Measurements from ENCODE around the gene KPNB1. TPM values are rescaled to one million over a fixed set of nuclear protein-coding genes. Genes with fewer than 3 reads are reported as not detected.

The KPNB1 gene
- total RNA-seq, 1 experiment from 2014 or later: 742 TPM

DNA sequence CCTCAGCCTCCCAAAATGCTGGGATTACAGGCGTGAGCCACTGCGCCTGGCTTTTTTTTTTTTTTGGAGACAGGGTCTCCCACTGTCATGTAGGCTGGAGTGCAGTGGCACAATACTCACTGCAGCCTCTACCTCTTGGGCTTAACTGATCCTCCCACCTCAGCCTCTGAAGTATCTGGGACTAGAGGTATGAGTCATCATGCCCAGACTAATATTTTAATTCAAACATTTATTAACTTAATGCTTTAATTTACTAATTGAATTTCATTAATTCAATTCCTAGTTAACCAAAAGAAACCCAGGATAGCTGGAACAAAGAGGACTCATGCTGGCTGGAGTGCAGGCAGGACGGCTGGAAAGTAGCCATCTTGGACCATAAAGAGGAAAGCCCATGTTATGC, 14.0 kb upstream of the KPNB1 start:
- no CpG with 5 or more reads among the region's 3 CpGs for WGBS (ENCODE audit: extremely low coverage, insufficient read length, low lambda C conversion rate)
- no peaks in the 10 kb centered on the region for H3K79me2 ChIP-seq (ENCODE audit: insufficient read depth, low read length)
- H3K4me1 ChIP-seq (ENCODE audit: insufficient read depth, low read length): no peaks in the 10 kb centered on the region
- no peak overlapping the region for H3K27ac ChIP-seq (ENCODE audit: insufficient read length, low read depth, low read length)
- no peaks in the 10 kb centered on the region for H3K79me1 ChIP-seq (ENCODE audit: insufficient read depth, low read depth, low read length, poor library complexity, severe bottlenecking)
- no peaks in the 10 kb centered on the region for H3K27me3 Mint-ChIP-seq (ENCODE audit: low read depth)
- DNase-seq: no peak
- H2BK15ac ChIP-seq (ENCODE audit: low read depth, low read length): no peak overlapping the region
- no peak overlapping the region for H2AFZ ChIP-seq (ENCODE audit: low read length)
- H3K36me3 Mint-ChIP-seq (ENCODE audit: insufficient read depth in 1 of 3, low read depth in 3 of 3): peaks cover 2 to 24% (median 9%) of the 10 kb centered on the region in 3 experiments; a peak in 5 of 7 replicates
- no peak overlapping the region for H3K4ac ChIP-seq (ENCODE audit: low read depth, low read length)
- H3T11ph ChIP-seq (ENCODE audit: low read length): no peak overlapping the region
- no peak overlapping the region for H2BK5ac ChIP-seq (ENCODE audit: insufficient read length, low read length)
- H4K5ac ChIP-seq (ENCODE audit: insufficient read length, low read depth, low read length): no peak overlapping the region
- TF ChIP-seq, protein P1, sequence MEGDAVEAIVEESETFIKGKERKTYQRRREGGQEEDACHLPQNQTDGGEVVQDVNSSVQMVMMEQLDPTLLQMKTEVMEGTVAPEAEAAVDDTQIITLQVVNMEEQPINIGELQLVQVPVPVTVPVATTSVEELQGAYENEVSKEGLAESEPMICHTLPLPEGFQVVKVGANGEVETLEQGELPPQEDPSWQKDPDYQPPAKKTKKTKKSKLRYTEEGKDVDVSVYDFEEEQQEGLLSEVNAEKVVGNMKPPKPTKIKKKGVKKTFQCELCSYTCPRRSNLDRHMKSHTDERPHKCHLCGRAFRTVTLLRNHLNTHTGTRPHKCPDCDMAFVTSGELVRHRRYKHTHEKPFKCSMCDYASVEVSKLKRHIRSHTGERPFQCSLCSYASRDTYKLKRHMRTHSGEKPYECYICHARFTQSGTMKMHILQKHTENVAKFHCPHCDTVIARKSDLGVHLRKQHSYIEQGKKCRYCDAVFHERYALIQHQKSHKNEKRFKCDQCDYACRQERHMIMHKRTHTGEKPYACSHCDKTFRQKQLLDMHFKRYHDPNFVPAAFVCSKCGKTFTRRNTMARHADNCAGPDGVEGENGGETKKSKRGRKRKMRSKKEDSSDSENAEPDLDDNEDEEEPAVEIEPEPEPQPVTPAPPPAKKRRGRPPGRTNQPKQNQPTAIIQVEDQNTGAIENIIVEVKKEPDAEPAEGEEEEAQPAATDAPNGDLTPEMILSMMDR (conservative IDR thresholded peaks at IDR 0.05): no peak
- no peaks in the 10 kb centered on the region for H3K4me1 Mint-ChIP-seq
- H3K9me3 ChIP-seq (ENCODE audit: control insufficient read depth, low read depth, low read length): no peaks in the 10 kb centered on the region
- H3K4me3 Mint-ChIP-seq: no peak overlapping the region
- no peak overlapping the region for H3K9ac ChIP-seq (ENCODE audit: extremely low read depth, insufficient read length, low read length)
- H3K23me2 ChIP-seq (ENCODE audit: insufficient read length, low read depth, low read length, poor library complexity, severe bottlenecking): no peaks in the 10 kb centered on the region
- no peak overlapping the region for H4K8ac ChIP-seq (replicated peaks; ENCODE audit: insufficient read length, low read depth, low read length)
- H4K20me1 ChIP-seq (ENCODE audit: control insufficient read depth, insufficient read depth, insufficient read length): no peaks in the 10 kb centered on the region
- no peak overlapping the region for H2AK5ac ChIP-seq (ENCODE audit: insufficient read length, low read length)
- H3K27me3 ChIP-seq (ENCODE audit: insufficient read depth, low read length): no peaks in the 10 kb centered on the region
- no peak overlapping the region for H2BK20ac ChIP-seq (ENCODE audit: low read depth, low read length, poor library complexity, severe bottlenecking)
- no peak overlapping the region for H3K27ac Mint-ChIP-seq
- no peak overlapping the region for H3K18ac ChIP-seq (ENCODE audit: insufficient read length, low read depth, low read length)
- H2BK12ac ChIP-seq (ENCODE audit: insufficient read length, low read depth, low read length): no peak overlapping the region
- H3K4me2 ChIP-seq (ENCODE audit: insufficient read depth, insufficient read length, low read length): no peak overlapping the region
- H3K14ac ChIP-seq (ENCODE audit: insufficient read depth, low read length): no peak overlapping the region
- no peak overlapping the region for H3K23ac ChIP-seq (ENCODE audit: insufficient read length, low read depth, low read length)
- H3K9me3 Mint-ChIP-seq: no peaks in the 10 kb centered on the region
- H2BK120ac ChIP-seq (ENCODE audit: low read depth, low read length, poor library complexity, severe bottlenecking): no peak overlapping the region
- H3K56ac ChIP-seq (ENCODE audit: insufficient read length, low read depth, low read length): no peak overlapping the region
- H4K91ac ChIP-seq (ENCODE audit: insufficient read length, low read depth, low read length): no peak overlapping the region
